Upper lobe of left lung (tissue), 6 donors: ENCODE data around the gene ST6GALNAC3. TPM values are rescaled to one million over a fixed set of nuclear protein-coding genes. Genes with fewer than 3 reads are reported as not detected.

ENCODE experiments used
- ATAC-seq, 2 donors: fragments of 200-7000 bp; cut with Tn5 transposase; one replicate each; pipeline ENCODE4 v1.9.1; 2022; ENCODE audit warnings: mild to moderate bottlenecking in 2 of 2, moderate library complexity in 2 of 2; ENCODE audit not compliant: low FRiP score in 2 of 2
- DNase-seq, 2 donors: peaks; one replicate each; pipeline ENCODE4 v3.0.0-alpha.2; 2019 to 2020
- H3K27ac ChIP-seq, 4 donors: fragments of 200-600 bp; sonication (generic); one replicate each; pipeline ENCODE4 v1.5.1; 2016 to 2019
- H3K27me3 ChIP-seq, 4 donors: fragments of 200-600 bp; sonication (generic); one replicate each; pipeline ENCODE4 v1.5.1; 2017 to 2019
- H3K36me3 ChIP-seq, 4 donors: fragments of 200-600 bp; sonication (generic); one replicate each; pipeline ENCODE4 v1.5.1; 2016 to 2019
- H3K4me1 ChIP-seq, 4 donors: fragments of 200-600 bp; sonication (generic); one replicate each; pipeline ENCODE4 v1.5.1; 2018 to 2019
- H3K4me3 ChIP-seq, 4 donors: fragments of 200-600 bp; sonication (generic); one replicate each; pipeline ENCODE4 v1.5.1; 2017 to 2019; ENCODE audit warnings: mild to moderate bottlenecking in 2 of 4, moderate library complexity in 1 of 4
- H3K9me3 ChIP-seq, 4 donors: fragments of 200-600 bp; sonication (generic); one replicate each; pipeline ENCODE4 v1.5.1; 2018 to 2019
- CTCF ChIP-seq, 6 experiments: fragments of 450-650 bp in 4 of 6; fragments of 200-600 bp in 2 of 6; sonication (generic) in 2 of 6; IDR thresholded peaks; one replicate each; pipeline ENCODE4 v1.5.1; 2016 to 2019; ENCODE audit warnings: antibody characterized with exemption in 6 of 6
- EP300 ChIP-seq, 4 donors: sonication (generic); formaldehyde crosslinking; IDR thresholded peaks; one replicate each; pipeline ENCODE4 v1.5.1; 2017; ENCODE audit warnings: antibody characterized with exemption in 4 of 4, control low read depth in 2 of 4
- POLR2A ChIP-seq, 4 donors: fragments of 450-650 bp; IDR thresholded peaks; one replicate each; pipeline ENCODE4 v1.5.1; 2016 to 2017; ENCODE audit warnings: antibody characterized with exemption in 4 of 4, mild to moderate bottlenecking in 2 of 4
- POLR2AphosphoS5 ChIP-seq, 2 donors: sonication (generic); formaldehyde crosslinking; IDR thresholded peaks; one replicate each; pipeline ENCODE4 v1.5.1; 2017; ENCODE audit warnings: antibody characterized with exemption in 2 of 2
- WGBS, 2 donors: methylation state at CpG; one replicate each; pipeline ENCODE4 v1.1.5; 2017 to 2018; 5-methylcytosine and 5-hydroxymethylcytosine counted together
- total RNA-seq, 6 donors: library from RNA; depleted of rRNA in 4 of 6; stranded (reverse); fragments of >200 nt in 4 of 6; gene quantifications; one replicate each; pipeline versions ENCODE4 v1.1.0 to v1.2.1, GENCODE V29; 2016 to 2021
- donor health status: DM: no; HTN: no; CAD: no; lungs with moderate emphysema.
- donor health status: DM: no; HTN: yes; CAD: no; lungs with severe emphysema.

The ST6GALNAC3 gene
- total RNA-seq, 6 donors from 2014 or later = 5.8 to 13.1 (median 11.3) TPM

GRCh38 chr1:76482272-76482671, 407.7 kb downstream of the ST6GALNAC3 start:
- WGBS, 2 donors = 66 to 70% methylated on average over 2 of the region's 2 CpGs
- Histone ChIP-seq H3K4me3 (no peak overlapping the region), H3K9me3 (no peaks in the 10 kb centered on the region), H3K27ac (no peak overlapping the region), H3K27me3 (no peaks in the 10 kb centered on the region), H3K36me3 (no peaks in the 10 kb centered on the region), H3K4me1 (no peaks in the 10 kb centered on the region)
- no peak for DNase-seq
- ATAC-seq = no peak
- no peak for TF ChIP-seq POLR2A (IDR thresholded peaks at IDR 0.05)
- TF ChIP-seq CTCF (IDR thresholded peaks at IDR 0.05) = no peak
- no peak for TF ChIP-seq POLR2AphosphoS5 (IDR thresholded peaks at IDR 0.05)
- no peak for TF ChIP-seq EP300 (IDR thresholded peaks at IDR 0.05)

- TF ChIP-seq POLR2A (IDR thresholded peaks at IDR 0.05) (no peak), POLR2AphosphoS5 (IDR thresholded peaks at IDR 0.05) (no peak), EP300 (IDR thresholded peaks at IDR 0.05) (no peak), CTCF (IDR thresholded peaks at IDR 0.05) (no peak)
- no peak overlapping the region for H3K4me3 ChIP-seq
- H3K27me3 ChIP-seq = no peaks in the 10 kb centered on the region
- no peak for ATAC-seq
- H3K36me3 ChIP-seq = no peaks in the 10 kb centered on the region
- no peaks in the 10 kb centered on the region for H3K9me3 ChIP-seq
- 90 to 93% methylated on average over 2 of the region's 2 CpGs for WGBS, 2 donors
- H3K4me1 ChIP-seq = no peaks in the 10 kb centered on the region
- no peak for DNase-seq
- no peak overlapping the region for H3K27ac ChIP-seq
Observed at GRCh38 chr1:76491737-76492136, 417.2 kb downstream of the ST6GALNAC3 start.

- DNase-seq = no peak
- no peaks in the 10 kb centered on the region for H3K27me3 ChIP-seq
- no peak overlapping the region for H3K4me3 ChIP-seq
- H3K9me3 ChIP-seq = no peaks in the 10 kb centered on the region
- no peak overlapping the region for H3K27ac ChIP-seq
- no peaks in the 10 kb centered on the region for H3K4me1 ChIP-seq
- TF ChIP-seq POLR2AphosphoS5 (IDR thresholded peaks at IDR 0.05) = no peak
- TF ChIP-seq CTCF (IDR thresholded peaks at IDR 0.05) = no peak
- no peak for TF ChIP-seq POLR2A (IDR thresholded peaks at IDR 0.05)
- no peak for ATAC-seq
- no peaks in the 10 kb centered on the region for H3K36me3 ChIP-seq
Observed at GRCh38 chr1:76492752-76493430, 418.3 kb downstream of the ST6GALNAC3 start.

- H3K36me3 ChIP-seq = no peaks in the 10 kb centered on the region
- H3K27ac ChIP-seq = no peak overlapping the region
- DNase-seq = no peak
- no peaks in the 10 kb centered on the region for H3K4me1 ChIP-seq
- no peaks in the 10 kb centered on the region for H3K9me3 ChIP-seq
- TF ChIP-seq CTCF (IDR thresholded peaks at IDR 0.05) (no peak), POLR2AphosphoS5 (IDR thresholded peaks at IDR 0.05) (no peak), EP300 (IDR thresholded peaks at IDR 0.05) (no peak), POLR2A (IDR thresholded peaks at IDR 0.05) (no peak)
- no peak for ATAC-seq
- no peak overlapping the region for H3K4me3 ChIP-seq
- no peaks in the 10 kb centered on the region for H3K27me3 ChIP-seq
Observed at GRCh38 chr1:76494807-76495206, 420.3 kb downstream of the ST6GALNAC3 start.

- Histone ChIP-seq H3K4me1 (peaks cover 0 to 5% (median 1%) of the 10 kb centered on the region in 4 donors), H3K4me3 (no peak overlapping the region), H3K27ac (no peak overlapping the region), H3K9me3 (no peaks in the 10 kb centered on the region), H3K36me3 (no peaks in the 10 kb centered on the region), H3K27me3 (no peaks in the 10 kb centered on the region)
- 64 to 66% methylated on average over 3 of the region's 3 CpGs for WGBS, 2 donors
- no peak for ATAC-seq
- no peak for TF ChIP-seq POLR2A (IDR thresholded peaks at IDR 0.05)
- TF ChIP-seq CTCF (IDR thresholded peaks at IDR 0.05) = no peak
- TF ChIP-seq EP300 (IDR thresholded peaks at IDR 0.05) = no peak
- no peak for TF ChIP-seq POLR2AphosphoS5 (IDR thresholded peaks at IDR 0.05)
- DNase-seq = no peak
Observed at GRCh38 chr1:76496871-76497270, 422.3 kb downstream of the ST6GALNAC3 start.
